ENCODE data around the gene GIT1. TPM values are rescaled to one million over a fixed set of nuclear protein-coding genes. Genes with fewer than 3 reads are reported as not detected.
A peak's percentile ranks its signal among the peaks of the same experiment; 100 is the strongest.

GIT1 gene
- total and polyA plus RNA-seq, 9 of the 15 experiments (the other 6 are each of a cell fraction or from before 2014, with no cell fraction given) = 0.35 to 35.3 (median 17.1) TPM

GRCh38 chr17:29593591-29594518 is 4.4 kb upstream of the GIT1 start (continued):
- TF ChIP-seq IRF1 (CRISPR knock-in tag; IDR thresholded peaks at IDR 0.05; ENCODE audit: borderline replicate concordance) (peak; percentile 83; the same call in 1 of the 2 replicates), GABPB2 (CRISPR knock-in tag; conservative IDR thresholded peaks at IDR 0.05) (no peak), PYGO2 (tag; IDR thresholded peaks at IDR 0.05) (no peak), HNRNPLL (IDR thresholded peaks at IDR 0.05; ENCODE audit: low read depth, low read length, poor library complexity, severe bottlenecking) (no peak), SMAD3 (CRISPR knock-in tag; conservative IDR thresholded peaks at IDR 0.05) (no peak), TCF3 (CRISPR knock-in tag; IDR thresholded peaks at IDR 0.05) (no peak), HNRNPUL1 (IDR thresholded peaks at IDR 0.05; ENCODE audit: low read length) (no peak), PHB2 (IDR thresholded peaks at IDR 0.05; ENCODE audit: low read depth) (no peak), ZNF24 (IDR thresholded peaks at IDR 0.05) (no peak), BACH1 (tag; IDR thresholded peaks at IDR 0.05) (no peak), MTA2 (IDR thresholded peaks at IDR 0.05; ENCODE audit: low read depth) (no peak), THAP12 (CRISPR knock-in tag; IDR thresholded peaks at IDR 0.05) (no peak), ZNF354B (CRISPR knock-in tag; IDR thresholded peaks at IDR 0.05) (no peak), ZNF699 (CRISPR knock-in tag; IDR thresholded peaks at IDR 0.05; ENCODE audit: insufficient replicate concordance) (no peak), ESRRA (IDR thresholded peaks at IDR 0.05; ENCODE audit: borderline replicate concordance, low read depth) (no peak), USF1 (CRISPR knock-in tag; IDR thresholded peaks at IDR 0.05) (peak; percentile 22; the same call in 1 of the 2 replicates), PRDM10 (IDR thresholded peaks at IDR 0.05; ENCODE audit: partially characterized antibody) (no peak), CREBBP (IDR thresholded peaks at IDR 0.05; ENCODE audit: low read depth, low read length) (no peak), CBX8 (IDR thresholded peaks at IDR 0.05; ENCODE audit: borderline replicate concordance, extremely low read depth, low read depth, low read length, poor library complexity, severe bottlenecking) (no peak), SIRT6 (IDR thresholded peaks at IDR 0.05; ENCODE audit: low read depth, low read length) (no peak)

All from K562 (cell line).